HK-2 (cell line): ENCODE measurements around the gene DHX15.

Experiments used
- DNase-seq: peaks from one replicate; pipeline ENCODE4 v3.0.0-alpha.2; 2018; ENCODE audit not compliant: unreplicated experiment

DHX15 gene

DNA sequence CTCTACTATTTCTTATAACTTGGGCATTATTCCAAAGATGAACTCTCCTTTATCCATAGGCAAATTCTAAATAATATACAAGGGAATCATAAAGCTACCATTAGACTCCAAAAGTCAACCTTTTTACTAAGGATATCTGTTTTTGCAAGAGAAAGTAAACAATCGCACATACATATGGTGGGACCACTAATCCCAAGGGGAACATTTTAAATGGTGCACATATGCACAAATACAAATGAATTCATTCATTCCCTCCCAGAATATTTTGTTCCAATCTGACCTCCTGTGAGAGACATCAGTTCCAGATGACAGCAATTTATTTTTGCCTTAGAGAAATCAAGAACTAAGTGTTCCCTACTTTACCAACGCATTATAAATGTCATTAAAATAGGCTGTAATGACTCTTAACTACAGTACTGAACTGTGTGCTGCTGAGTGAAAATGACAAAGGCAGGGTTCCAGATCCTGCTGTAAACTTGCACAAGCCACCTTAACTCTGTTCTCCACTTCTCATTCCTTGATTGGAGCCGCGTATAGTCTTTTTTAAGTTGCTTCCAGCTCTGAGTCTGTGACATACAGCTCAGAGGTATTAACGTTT is 2.0 kb downstream of the DHX15 start:
- DNase-seq: no peak

DNA sequence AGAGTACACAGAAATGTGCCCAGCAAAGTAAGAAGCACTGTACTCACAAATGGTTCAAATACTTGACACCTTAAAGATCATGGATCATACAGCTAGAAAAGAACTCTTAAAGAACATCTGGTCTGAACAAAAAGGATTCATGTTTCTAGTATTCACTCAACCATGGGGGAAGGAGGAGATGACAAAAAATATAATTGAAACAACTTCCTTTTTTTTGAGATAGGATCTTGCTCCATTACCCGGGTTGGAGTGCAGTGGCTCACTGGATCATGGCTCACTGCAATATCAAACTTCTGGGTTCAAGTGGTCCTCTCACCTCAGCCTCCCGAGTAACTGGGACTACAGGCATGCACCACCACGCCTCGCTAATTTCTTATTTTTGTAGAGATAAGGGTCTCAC is 6.0 kb downstream of the DHX15 start:
- no peak for DNase-seq

DNA sequence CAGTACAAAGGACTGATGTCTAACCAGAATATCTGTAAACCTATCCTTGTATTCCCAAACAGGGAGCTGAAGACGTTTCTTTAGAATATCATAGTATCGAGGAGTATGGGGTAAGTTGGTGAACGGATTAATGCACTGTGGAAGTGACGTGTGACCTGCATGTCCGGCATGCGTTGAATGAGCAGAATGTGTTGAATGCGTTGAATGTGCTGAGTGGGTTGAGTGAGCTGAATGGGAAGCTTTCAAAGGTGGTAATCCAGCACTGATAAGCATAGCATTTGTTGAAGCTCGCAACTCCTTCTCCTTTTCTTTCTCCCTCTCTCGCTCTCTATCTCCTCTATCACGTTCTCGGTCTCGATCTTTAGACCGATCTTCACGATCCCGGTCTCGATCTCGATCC is 8.1 kb downstream of the DHX15 start:
- no peak for DNase-seq

- DNase-seq: no peak
Measured at GRCh38 chr4:24574236-24574635, 10.1 kb downstream of the DHX15 start.

DNA sequence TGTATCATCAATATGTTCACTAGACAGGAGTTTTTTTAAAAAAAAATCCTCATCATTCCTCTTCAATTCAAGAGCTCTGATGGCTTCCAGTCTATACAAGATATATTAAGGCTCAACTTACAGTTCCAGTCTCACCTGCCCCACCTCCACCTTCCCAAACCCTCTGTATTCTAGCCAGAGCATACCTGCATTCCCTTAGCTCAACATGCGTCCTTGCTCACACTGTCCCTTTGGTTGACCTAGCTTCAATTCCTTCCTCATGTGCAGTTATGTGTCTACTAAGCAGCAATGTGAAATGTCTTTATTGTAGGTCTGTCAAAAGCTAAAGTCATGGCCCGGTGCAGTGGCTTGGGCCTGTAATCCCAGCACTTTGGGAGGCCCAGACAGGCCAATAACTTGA is 10.8 kb downstream of the DHX15 start:
- no peak for DNase-seq

DNA sequence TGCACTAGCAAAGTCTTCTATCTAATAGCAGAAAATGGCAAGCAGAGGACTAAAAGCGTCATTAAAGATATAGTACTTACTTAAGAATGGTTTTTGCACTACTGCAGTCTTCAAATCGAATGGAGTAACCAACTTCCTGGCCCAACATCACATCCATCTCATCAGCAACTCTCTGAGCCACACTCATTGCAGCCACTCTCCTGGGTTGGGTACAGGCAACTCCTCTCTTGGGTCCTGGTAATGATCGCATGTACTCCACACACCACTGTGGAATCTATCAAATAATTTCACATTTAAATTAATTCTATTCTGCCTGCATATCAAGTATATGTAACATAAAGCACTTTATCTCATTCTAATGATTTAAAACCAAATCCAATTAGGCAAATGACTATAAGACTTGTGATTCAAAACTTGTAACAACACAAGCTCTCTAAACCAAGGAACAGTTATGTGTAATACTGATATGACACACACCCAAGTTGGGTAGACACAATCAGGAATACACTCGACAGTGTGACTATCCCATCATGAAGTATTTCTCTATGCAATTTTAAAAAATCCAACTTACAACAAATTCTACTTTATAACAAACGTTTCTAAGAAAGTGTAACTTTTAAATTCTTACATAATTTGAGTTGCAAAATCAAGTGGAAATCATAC is 13.6 kb downstream of the DHX15 start:
- no peak for DNase-seq

- DNase-seq: no peak
Measured at GRCh38 chr4:24570172-24570571, 14.2 kb downstream of the DHX15 start.

- no peak for DNase-seq
Measured at GRCh38 chr4:24569662-24570061, 14.7 kb downstream of the DHX15 start.

DNA sequence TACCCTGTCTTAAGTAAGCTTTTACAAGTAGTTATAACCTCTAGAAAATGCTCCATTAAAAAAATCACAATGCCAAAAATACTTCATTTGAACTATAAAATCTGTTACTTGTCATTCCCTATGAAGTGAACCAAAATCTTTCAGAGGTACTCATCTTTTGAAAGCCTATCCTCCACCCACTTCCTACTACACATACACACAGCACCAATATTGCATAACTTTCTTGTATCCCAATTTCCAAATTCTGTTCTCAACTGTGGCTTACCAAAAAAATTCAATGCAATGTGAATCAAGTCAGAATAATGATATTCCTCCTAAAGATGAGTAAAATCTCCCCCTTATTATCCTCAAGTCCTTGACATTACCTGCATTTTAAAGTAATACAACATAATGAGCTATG is 15.9 kb downstream of the DHX15 start:
- no peak for DNase-seq

- no peak for DNase-seq
Measured at GRCh38 chr4:24565054-24565453, 19.3 kb downstream of the DHX15 start.

- no peak for DNase-seq
Measured at GRCh38 chr4:24564488-24564887, 19.9 kb downstream of the DHX15 start.

DNA sequence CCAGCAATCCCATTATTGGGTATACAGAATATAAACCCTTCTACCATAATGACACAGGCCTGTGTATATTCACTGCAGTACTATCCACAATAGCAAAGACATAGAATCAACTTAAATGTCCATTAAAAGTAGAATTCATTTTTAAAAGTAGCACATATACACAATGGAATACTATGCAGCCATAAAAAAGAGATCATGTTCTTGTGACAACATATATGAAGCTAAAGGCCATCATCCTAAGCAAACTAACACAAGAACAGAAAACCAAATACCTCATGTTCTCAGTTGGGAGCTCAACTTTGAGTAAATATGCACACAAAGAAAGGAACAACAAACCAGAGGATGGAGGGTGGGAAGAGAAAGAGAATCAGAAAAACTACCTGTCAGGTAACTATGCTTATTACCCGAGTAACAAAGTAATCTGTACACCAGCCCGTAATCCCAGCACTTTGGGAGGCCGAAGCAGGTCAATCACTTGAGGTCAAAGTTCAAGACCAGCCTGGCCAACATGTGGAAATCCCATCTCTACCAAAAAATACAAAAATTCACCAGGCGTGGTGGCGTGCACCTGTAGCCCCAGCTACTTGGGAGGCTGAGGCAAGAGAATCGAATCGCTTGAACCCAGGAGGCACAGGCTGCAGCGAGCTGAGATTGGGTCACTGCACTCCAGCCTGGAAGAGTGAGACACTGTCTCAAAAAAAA is 22.8 kb downstream of the DHX15 start:
- DNase-seq: no peak

DNA sequence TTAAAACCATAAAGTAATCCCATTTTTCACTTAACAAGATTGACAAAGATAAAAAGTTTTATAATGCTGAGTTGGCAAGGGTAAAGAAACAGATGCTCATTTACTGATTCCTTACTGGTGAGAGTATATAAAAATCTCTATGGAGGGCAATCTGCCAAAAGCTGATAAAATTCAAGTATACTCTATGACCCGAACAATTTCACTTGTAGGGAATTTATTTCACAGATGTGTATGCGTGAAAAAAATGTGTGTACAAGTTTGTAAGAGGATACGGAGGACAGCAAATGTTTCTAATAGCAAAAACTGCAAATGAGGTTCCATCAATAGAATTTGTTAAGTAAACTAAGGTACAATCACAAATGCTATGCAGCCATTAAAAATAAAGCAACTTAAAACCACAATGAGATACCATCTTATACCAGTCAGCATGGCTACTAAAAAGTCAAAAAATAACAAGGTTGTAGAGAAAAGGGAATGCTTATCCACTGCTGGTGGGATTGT is 23.4 kb downstream of the DHX15 start:
- DNase-seq: no peak

- DNase-seq: no peak
Measured at GRCh38 chr4:24559889-24560288, 24.5 kb downstream of the DHX15 start.

- no peak for DNase-seq
Measured at GRCh38 chr4:24559032-24559821, 25.1 kb downstream of the DHX15 start.

DNA sequence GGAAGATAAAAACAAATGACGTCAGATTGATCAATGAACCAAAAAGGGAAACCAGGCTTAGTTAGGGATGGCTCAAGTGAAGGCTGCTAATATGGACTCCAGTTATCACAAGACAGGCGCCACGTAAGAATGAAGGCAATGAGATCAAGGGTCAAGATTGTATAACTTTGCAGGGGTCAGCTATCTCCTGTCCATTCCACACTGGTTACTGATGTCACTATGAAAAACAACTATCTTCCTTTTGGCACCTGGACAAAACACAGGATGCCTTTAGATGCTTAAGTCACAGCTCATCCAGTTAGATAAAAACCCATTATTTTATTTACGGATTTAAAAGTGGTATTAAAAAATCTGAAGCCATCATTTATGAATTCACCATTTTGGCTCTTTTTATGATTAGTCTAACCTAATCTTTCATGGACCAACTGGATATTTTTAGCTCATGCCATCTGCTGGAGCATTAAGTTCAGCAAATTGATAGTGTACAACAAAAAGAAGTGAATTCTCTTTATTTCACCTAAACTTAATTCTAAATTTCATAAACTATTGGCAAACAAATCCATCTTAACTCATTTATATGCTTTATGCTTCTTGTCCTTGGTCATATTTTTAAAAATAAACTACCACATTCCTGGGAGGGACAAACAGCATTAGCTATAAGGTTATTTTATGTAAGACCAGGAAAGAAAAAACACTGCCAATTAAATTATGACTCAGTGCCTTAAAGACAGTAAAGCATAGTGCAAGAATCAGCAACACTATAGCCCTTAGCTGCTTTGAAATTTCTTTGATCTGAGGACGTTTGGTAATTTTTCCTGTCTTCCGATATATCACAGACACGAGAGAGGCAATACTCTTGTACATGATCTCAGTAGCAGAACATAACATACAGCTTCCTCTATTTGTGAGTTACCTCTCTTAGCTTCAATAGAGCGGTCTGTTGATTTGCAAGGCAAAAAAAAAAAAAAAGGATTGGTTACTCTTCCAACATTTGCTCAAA is 27.0 kb downstream of the DHX15 start:
- DNase-seq: no peak

DNA sequence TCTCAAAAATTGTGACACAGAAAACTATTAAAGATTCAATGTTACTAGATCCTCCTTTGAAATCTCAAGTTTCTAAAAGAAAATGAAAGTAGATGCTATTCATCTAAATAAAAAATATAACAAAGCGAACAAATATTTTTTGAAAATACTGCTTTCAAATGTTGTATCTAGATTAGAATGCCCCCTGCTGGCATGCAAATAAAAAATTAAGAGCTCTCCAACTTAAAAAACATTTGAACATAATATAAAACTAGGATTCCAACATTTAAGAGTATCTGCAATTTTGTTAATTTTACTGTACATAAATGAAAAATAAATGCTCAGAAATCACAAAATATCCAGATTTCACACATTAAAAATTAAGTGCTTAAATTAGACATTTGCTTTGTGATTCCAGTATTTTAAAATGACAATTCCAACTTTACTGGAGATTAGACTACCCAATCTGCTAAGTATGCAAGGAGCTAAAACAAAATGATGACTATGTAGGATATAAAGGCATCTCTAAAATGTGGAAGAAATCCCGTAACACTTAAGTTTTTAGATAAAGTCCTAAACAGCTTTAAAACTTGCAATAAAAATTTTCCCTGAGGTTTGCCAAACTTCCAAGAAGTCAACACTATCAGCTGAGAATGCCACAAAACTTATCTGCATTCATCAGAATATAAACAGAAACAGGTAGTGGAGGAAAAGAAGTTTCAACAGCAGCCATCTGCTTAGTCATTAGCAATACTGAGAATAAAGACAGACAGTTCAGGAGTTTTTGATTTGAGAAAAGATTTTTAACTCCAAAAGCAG is 32.7 kb downstream of the DHX15 start:
- no peak for DNase-seq

GRCh38 chr4:24550441-24551175 is 33.7 kb downstream of the DHX15 start:
- DNase-seq: no peak

GRCh38 chr4:24547979-24548378 is 36.4 kb downstream of the DHX15 start:
- no peak for DNase-seq
